ENCODE results near the gene CUL1.

CUL1 gene

DNA sequence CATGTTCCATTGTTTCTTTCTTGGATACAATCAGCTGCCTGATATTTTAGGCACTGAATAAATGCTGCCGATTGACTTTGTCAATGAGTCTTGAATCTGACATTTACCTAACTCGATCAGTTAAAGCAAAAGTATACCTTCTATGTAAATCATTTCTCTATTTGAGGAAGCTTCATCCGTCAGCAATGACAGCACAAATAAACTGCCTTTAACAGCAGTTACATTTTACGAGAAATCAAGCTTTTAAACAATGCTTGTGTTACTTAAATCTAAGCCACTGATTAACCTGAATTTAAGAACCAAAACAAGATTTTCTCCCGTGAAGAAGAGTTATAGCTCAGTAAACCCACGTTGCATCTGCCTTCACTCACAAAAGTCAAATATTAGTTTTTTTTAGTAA, 71.3 kb downstream of the CUL1 start:
- WGBS: 95% methylated on average over 5 of the region's 6 CpGs
- H3K14ac ChIP-seq (ENCODE audit: low read length in 2 of 2): no peak overlapping the region
- no peak overlapping the region for H2BK120ac ChIP-seq (ENCODE audit: low read depth, low read length)
- H3K36me3 ChIP-seq (ENCODE audit: control insufficient read depth in 1 of 2, insufficient read depth in 2 of 2, low read depth in 1 of 2, low read length in 2 of 2): peaks cover 5 to 79% of the 10 kb centered on the region in 2 experiments
- no peak overlapping the region for H3K18ac ChIP-seq (ENCODE audit: low read depth in 1 of 2, low read length in 2 of 2)
- H3K9me3 ChIP-seq (ENCODE audit: control insufficient read depth, low read length): no peaks in the 10 kb centered on the region
- no peak overlapping the region for H2AK5ac ChIP-seq (ENCODE audit: low read length, severe bottlenecking)
- H3K79me1 ChIP-seq (replicated peaks; ENCODE audit: low read length, poor library complexity, severe bottlenecking): peaks cover 14% of the 10 kb centered on the region
- no peak overlapping the region for H4K8ac ChIP-seq (ENCODE audit: low read length)
- no peak overlapping the region for H2BK5ac ChIP-seq (ENCODE audit: low read depth, low read length, poor library complexity, severe bottlenecking)
- no peak overlapping the region for H3K4me2 ChIP-seq (ENCODE audit: low read length, poor library complexity, severe bottlenecking)
- H3K27me3 ChIP-seq (ENCODE audit: control insufficient read depth in 1 of 2, insufficient read depth in 1 of 2, low read length in 2 of 2): no peaks in the 10 kb centered on the region
- peaks cover 11% of the 10 kb centered on the region for H3K4me1 ChIP-seq (ENCODE audit: control insufficient read depth, insufficient read depth, low read depth, low read length)
- no peak overlapping the region for H3K23ac ChIP-seq (ENCODE audit: low read length in 2 of 2)
- no peak overlapping the region for H3K27ac ChIP-seq (ENCODE audit: low read length, poor library complexity, severe bottlenecking)
- no peak overlapping the region for H3K4me3 ChIP-seq (ENCODE audit: insufficient read depth in 1 of 2, low read depth in 1 of 2, low read length in 2 of 2)
- no peak overlapping the region for H2AFZ ChIP-seq (ENCODE audit: low read depth, low read length)
- H3K9ac ChIP-seq (ENCODE audit: low read length): no peak overlapping the region
- no peak for DNase-seq
- H4K91ac ChIP-seq (ENCODE audit: low read length): no peak overlapping the region
- H2BK12ac ChIP-seq (ENCODE audit: low read length in 2 of 2): no peak overlapping the region
- H2BK15ac ChIP-seq (ENCODE audit: low read depth, poor library complexity, severe bottlenecking): no peak overlapping the region
- H3K4ac ChIP-seq (ENCODE audit: low read depth in 1 of 2, low read length in 2 of 2): no peak overlapping the region

DNA sequence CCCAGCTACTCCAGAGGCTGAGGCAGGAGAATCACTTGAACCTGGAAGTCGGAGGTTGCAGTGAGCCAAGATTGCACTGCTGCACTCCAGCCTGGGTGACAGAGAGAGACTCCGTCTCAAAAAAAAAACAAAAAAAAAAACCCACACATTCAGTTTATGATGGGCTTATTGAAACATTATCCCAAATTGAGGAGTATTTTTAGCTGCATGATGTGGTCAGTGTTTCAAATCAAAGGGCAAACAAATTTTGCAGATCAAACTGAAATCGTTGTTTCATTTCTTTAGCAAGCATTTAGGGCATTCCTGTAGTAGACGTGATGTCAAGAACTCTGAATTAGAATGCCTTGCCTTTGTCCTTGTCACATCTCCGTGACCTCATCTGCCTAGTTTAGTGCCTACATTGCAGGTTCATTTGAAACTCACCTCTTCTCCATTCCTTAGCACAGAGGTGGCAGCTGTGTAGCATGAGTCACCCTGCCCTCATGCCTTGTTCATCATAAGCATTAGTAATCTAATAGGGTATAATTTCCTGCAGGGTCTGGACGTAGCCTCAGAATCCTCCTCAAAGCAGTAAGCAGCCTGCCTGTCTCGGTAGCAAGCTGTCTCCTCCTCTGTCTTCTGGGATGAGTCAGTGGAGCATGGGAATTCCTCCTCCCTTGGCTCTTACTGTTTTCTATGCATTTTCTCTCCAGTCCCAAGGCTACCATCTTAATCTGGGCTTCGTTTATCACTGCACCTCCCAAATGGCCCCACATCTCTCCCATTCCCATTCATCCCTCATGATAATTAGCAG, 73.8 kb downstream of the CUL1 start:
- H3K14ac ChIP-seq (ENCODE audit: low read length in 2 of 2): no peak overlapping the region
- no peak overlapping the region for H2AFZ ChIP-seq (ENCODE audit: low read depth, low read length)
- no peaks in the 10 kb centered on the region for H3K27me3 ChIP-seq (ENCODE audit: control insufficient read depth in 1 of 2, insufficient read depth in 1 of 2, low read length in 2 of 2)
- WGBS: 41% methylated on average over 7 of the region's 8 CpGs
- peaks cover 11% of the 10 kb centered on the region for H3K4me1 ChIP-seq (ENCODE audit: control insufficient read depth, insufficient read depth, low read depth, low read length)
- peak overlapping the region; percentile 2 for H3K9ac ChIP-seq (ENCODE audit: low read length)
- peak overlapping the region; percentile 75 for H3K27ac ChIP-seq (ENCODE audit: low read length, poor library complexity, severe bottlenecking)
- H4K8ac ChIP-seq (ENCODE audit: low read length): peak overlapping the region; percentile 41
- no peak overlapping the region for H3K4me2 ChIP-seq (ENCODE audit: low read length, poor library complexity, severe bottlenecking)
- no peak overlapping the region for H4K91ac ChIP-seq (ENCODE audit: low read length)
- no peak overlapping the region for H3K4me3 ChIP-seq (ENCODE audit: insufficient read depth in 1 of 2, low read depth in 1 of 2, low read length in 2 of 2)
- H2BK120ac ChIP-seq (ENCODE audit: low read depth, low read length): no peak overlapping the region
- H3K23ac ChIP-seq (ENCODE audit: low read length in 2 of 2): no peak overlapping the region
- peak overlapping the region in 1 of 2 experiments; percentile 19 for H3K18ac ChIP-seq (ENCODE audit: low read depth in 1 of 2, low read length in 2 of 2)
- no peaks in the 10 kb centered on the region for H3K9me3 ChIP-seq (ENCODE audit: control insufficient read depth, low read length)
- H2BK15ac ChIP-seq (ENCODE audit: low read depth, poor library complexity, severe bottlenecking): no peak overlapping the region
- no peak overlapping the region for H3K4ac ChIP-seq (ENCODE audit: low read depth in 1 of 2, low read length in 2 of 2)
- H2BK12ac ChIP-seq (ENCODE audit: low read length in 2 of 2): no peak overlapping the region
- no peak overlapping the region for H2AK5ac ChIP-seq (ENCODE audit: low read length, severe bottlenecking)
- H3K79me1 ChIP-seq (replicated peaks; ENCODE audit: low read length, poor library complexity, severe bottlenecking): peaks cover 11% of the 10 kb centered on the region
- H3K36me3 ChIP-seq (ENCODE audit: control insufficient read depth in 1 of 2, insufficient read depth in 2 of 2, low read depth in 1 of 2, low read length in 2 of 2): peaks cover 5 to 72% of the 10 kb centered on the region in 2 experiments
- no peak overlapping the region for H2BK5ac ChIP-seq (ENCODE audit: low read depth, low read length, poor library complexity, severe bottlenecking)
- peak; percentile 86 for DNase-seq

GRCh38 chr7:148773334-148773733, 74.6 kb downstream of the CUL1 start:
- H2BK15ac ChIP-seq (ENCODE audit: low read depth, poor library complexity, severe bottlenecking): no peak overlapping the region
- H2AFZ ChIP-seq (ENCODE audit: low read depth, low read length): no peak overlapping the region
- no peak overlapping the region for H2BK5ac ChIP-seq (ENCODE audit: low read depth, low read length, poor library complexity, severe bottlenecking)
- H3K27me3 ChIP-seq (ENCODE audit: control insufficient read depth in 1 of 2, insufficient read depth in 1 of 2, low read length in 2 of 2): no peaks in the 10 kb centered on the region
- H3K27ac ChIP-seq (ENCODE audit: low read length, poor library complexity, severe bottlenecking): peak overlapping the region; percentile 75
- H4K91ac ChIP-seq (ENCODE audit: low read length): no peak overlapping the region
- H2BK12ac ChIP-seq (ENCODE audit: low read length in 2 of 2): no peak overlapping the region
- H3K4ac ChIP-seq (ENCODE audit: low read depth in 1 of 2, low read length in 2 of 2): no peak overlapping the region
- no peak overlapping the region for H2AK5ac ChIP-seq (ENCODE audit: low read length, severe bottlenecking)
- H3K79me1 ChIP-seq (replicated peaks; ENCODE audit: low read length, poor library complexity, severe bottlenecking): peaks cover 12% of the 10 kb centered on the region
- peak overlapping the region; percentile 2 for H3K9ac ChIP-seq (ENCODE audit: low read length)
- H3K14ac ChIP-seq (ENCODE audit: low read length in 2 of 2): no peak overlapping the region
- H3K4me3 ChIP-seq (ENCODE audit: insufficient read depth in 1 of 2, low read depth in 1 of 2, low read length in 2 of 2): no peak overlapping the region
- H3K23ac ChIP-seq (ENCODE audit: low read length in 2 of 2): no peak overlapping the region
- no peak overlapping the region for H3K4me2 ChIP-seq (ENCODE audit: low read length, poor library complexity, severe bottlenecking)
- H4K8ac ChIP-seq (ENCODE audit: low read length): no peak overlapping the region
- peaks cover 4 to 67% of the 10 kb centered on the region in 2 experiments for H3K36me3 ChIP-seq (ENCODE audit: control insufficient read depth in 1 of 2, insufficient read depth in 2 of 2, low read depth in 1 of 2, low read length in 2 of 2)
- no peaks in the 10 kb centered on the region for H3K9me3 ChIP-seq (ENCODE audit: control insufficient read depth, low read length)
- H3K18ac ChIP-seq (ENCODE audit: low read depth in 1 of 2, low read length in 2 of 2): no peak overlapping the region
- H3K4me1 ChIP-seq (ENCODE audit: control insufficient read depth, insufficient read depth, low read depth, low read length): peaks cover 11% of the 10 kb centered on the region
- 42% methylated on average over 10 of the region's 10 CpGs for WGBS
- no peak overlapping the region for H2BK120ac ChIP-seq (ENCODE audit: low read depth, low read length)
- DNase-seq: peak; percentile 58

GRCh38 chr7:148774471-148774870, 75.8 kb downstream of the CUL1 start:
- no peak overlapping the region for H3K14ac ChIP-seq (ENCODE audit: low read length in 2 of 2)
- DNase-seq: no peak
- H3K9ac ChIP-seq (ENCODE audit: low read length): no peak overlapping the region
- peaks cover 21% of the 10 kb centered on the region for H3K79me1 ChIP-seq (replicated peaks; ENCODE audit: low read length, poor library complexity, severe bottlenecking)
- H3K18ac ChIP-seq (ENCODE audit: low read depth in 1 of 2, low read length in 2 of 2): no peak overlapping the region
- no peak overlapping the region for H3K4me3 ChIP-seq (ENCODE audit: insufficient read depth in 1 of 2, low read depth in 1 of 2, low read length in 2 of 2)
- peaks cover 11% of the 10 kb centered on the region for H3K4me1 ChIP-seq (ENCODE audit: control insufficient read depth, insufficient read depth, low read depth, low read length)
- no peak overlapping the region for H3K4ac ChIP-seq (ENCODE audit: low read depth in 1 of 2, low read length in 2 of 2)
- H3K27ac ChIP-seq (ENCODE audit: low read length, poor library complexity, severe bottlenecking): no peak overlapping the region
- no peaks in the 10 kb centered on the region for H3K9me3 ChIP-seq (ENCODE audit: control insufficient read depth, low read length)
- H3K27me3 ChIP-seq (ENCODE audit: control insufficient read depth in 1 of 2, insufficient read depth in 1 of 2, low read length in 2 of 2): no peaks in the 10 kb centered on the region
- no peak overlapping the region for H2BK120ac ChIP-seq (ENCODE audit: low read depth, low read length)
- no peak overlapping the region for H3K23ac ChIP-seq (ENCODE audit: low read length in 2 of 2)
- no peak overlapping the region for H4K8ac ChIP-seq (ENCODE audit: low read length)
- H2BK12ac ChIP-seq (ENCODE audit: low read length in 2 of 2): no peak overlapping the region
- no peak overlapping the region for H2BK5ac ChIP-seq (ENCODE audit: low read depth, low read length, poor library complexity, severe bottlenecking)
- no peak overlapping the region for H2AFZ ChIP-seq (ENCODE audit: low read depth, low read length)
- no peak overlapping the region for H4K91ac ChIP-seq (ENCODE audit: low read length)
- no peak overlapping the region for H3K4me2 ChIP-seq (ENCODE audit: low read length, poor library complexity, severe bottlenecking)
- whole genome bisulfite sequencing: 98% methylated on average over 1 of the region's 1 CpG
- H2AK5ac ChIP-seq (ENCODE audit: low read length, severe bottlenecking): no peak overlapping the region
- H2BK15ac ChIP-seq (ENCODE audit: low read depth, poor library complexity, severe bottlenecking): no peak overlapping the region
- H3K36me3 ChIP-seq (ENCODE audit: control insufficient read depth in 1 of 2, insufficient read depth in 2 of 2, low read depth in 1 of 2, low read length in 2 of 2): peaks cover 2 to 70% of the 10 kb centered on the region in 2 experiments
